Measurements from ENCODE around the gene CELF4. TPM values are rescaled to one million over a fixed set of nuclear protein-coding genes. Genes with fewer than 3 reads are reported as not detected.

Gene CELF4
- total RNA-seq, 1 donor from 2014 or later = 0.22 TPM

DNA sequence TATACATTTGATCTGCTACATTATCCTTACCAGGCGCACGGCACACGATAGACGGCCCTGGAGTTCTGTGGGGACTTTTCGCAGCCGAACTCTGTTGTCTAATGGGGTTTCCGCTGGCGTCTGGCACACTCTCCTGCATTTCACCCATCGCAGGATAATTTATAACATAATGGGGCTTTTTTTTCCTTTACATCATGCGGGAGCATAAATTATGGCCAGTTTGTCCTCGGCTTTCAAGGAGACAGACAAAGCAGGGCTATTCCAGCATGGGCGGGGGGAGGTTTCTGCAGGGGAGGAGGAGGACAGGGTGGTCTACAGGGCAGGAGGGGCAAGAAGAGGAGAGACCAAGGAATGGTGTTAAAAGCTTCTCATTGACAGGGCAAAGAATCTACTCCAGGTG is 279.8 kb downstream of the CELF4 start:
- no peaks in the 10 kb centered on the region for H3K36me3 Mint-ChIP-seq (ENCODE audit: low read depth)
- TF ChIP-seq, protein P1, sequence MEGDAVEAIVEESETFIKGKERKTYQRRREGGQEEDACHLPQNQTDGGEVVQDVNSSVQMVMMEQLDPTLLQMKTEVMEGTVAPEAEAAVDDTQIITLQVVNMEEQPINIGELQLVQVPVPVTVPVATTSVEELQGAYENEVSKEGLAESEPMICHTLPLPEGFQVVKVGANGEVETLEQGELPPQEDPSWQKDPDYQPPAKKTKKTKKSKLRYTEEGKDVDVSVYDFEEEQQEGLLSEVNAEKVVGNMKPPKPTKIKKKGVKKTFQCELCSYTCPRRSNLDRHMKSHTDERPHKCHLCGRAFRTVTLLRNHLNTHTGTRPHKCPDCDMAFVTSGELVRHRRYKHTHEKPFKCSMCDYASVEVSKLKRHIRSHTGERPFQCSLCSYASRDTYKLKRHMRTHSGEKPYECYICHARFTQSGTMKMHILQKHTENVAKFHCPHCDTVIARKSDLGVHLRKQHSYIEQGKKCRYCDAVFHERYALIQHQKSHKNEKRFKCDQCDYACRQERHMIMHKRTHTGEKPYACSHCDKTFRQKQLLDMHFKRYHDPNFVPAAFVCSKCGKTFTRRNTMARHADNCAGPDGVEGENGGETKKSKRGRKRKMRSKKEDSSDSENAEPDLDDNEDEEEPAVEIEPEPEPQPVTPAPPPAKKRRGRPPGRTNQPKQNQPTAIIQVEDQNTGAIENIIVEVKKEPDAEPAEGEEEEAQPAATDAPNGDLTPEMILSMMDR (IDR thresholded peaks at IDR 0.05) = no peak
- no peak overlapping the region for H3K27ac Mint-ChIP-seq (ENCODE audit: unreplicated experiment)
- no peak overlapping the region for H3K4me3 Mint-ChIP-seq (ENCODE audit: unreplicated experiment)
- H3K9me3 Mint-ChIP-seq (ENCODE audit: low read depth) = no peaks in the 10 kb centered on the region
- peaks cover 33% of the 10 kb centered on the region for H3K27me3 Mint-ChIP-seq (ENCODE audit: low read depth)
- no peak for DNase-seq (ENCODE audit: low spot score)
- H3K4me1 Mint-ChIP-seq (ENCODE audit: low read depth) = no peaks in the 10 kb centered on the region

DNA sequence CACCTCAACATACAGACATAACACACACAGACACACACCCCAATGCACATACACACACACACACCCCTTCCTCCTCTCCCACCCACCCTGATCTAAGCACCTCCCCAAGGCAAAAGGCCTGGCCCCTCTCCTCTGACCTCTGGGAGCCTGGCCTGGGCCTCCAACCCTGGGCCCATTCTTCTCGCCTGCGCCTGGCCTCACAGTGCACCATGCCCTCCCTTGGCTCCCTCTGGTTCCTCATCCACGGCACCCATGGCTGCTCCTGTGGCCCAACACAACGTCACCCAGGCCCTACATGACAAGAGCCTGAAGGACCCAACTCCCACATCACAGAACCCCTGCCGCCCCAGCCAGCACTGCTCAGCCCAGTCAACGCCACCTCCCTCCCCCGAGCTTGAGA is 281.3 kb downstream of the CELF4 start:
- TF ChIP-seq, protein P1 (IDR thresholded peaks at IDR 0.05) = no peak
- Mint-ChIP-seq H3K27ac (ENCODE audit: unreplicated experiment) (no peak overlapping the region), H3K36me3 (ENCODE audit: low read depth) (no peaks in the 10 kb centered on the region), H3K4me1 (ENCODE audit: low read depth) (no peaks in the 10 kb centered on the region), H3K27me3 (ENCODE audit: low read depth) (peaks cover 41% of the 10 kb centered on the region), H3K9me3 (ENCODE audit: low read depth) (no peaks in the 10 kb centered on the region), H3K4me3 (ENCODE audit: unreplicated experiment) (no peak overlapping the region)
- no peak for DNase-seq (ENCODE audit: low spot score)

DNA sequence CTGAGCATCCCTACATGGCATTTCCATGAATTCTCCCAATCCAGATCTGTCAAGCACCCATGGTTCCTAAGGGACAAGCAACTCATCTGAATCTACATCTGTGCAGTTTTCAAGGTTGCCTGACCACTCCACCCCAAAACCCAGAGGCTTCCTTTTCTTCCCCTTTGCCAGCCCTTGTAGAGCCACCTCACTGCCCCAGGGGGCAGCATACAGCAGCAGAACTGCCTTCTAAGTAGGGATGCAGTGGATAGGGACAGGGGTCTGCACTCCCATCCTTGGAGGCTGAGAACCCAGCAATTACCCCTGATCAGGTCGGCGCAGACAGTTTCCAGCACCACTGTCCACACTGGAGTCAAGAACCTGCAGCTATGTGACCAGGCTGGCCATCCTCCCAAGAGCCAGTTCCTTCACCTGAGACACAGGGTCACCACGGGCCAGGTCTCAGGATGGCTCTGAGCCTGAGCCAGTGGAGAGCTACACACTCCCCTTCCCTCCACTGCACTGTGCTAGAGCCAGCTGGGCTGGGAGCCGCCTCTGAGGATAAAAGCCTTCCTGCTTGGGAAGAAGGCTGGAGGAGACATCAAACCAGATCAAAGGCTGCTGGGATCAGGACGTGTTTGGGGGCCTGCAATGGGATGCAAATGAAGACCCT is 283.1 kb downstream of the CELF4 start:
- no peak for DNase-seq (ENCODE audit: low spot score)
- Mint-ChIP-seq H3K4me3 (ENCODE audit: unreplicated experiment) (no peak overlapping the region), H3K27me3 (ENCODE audit: low read depth) (peaks cover 53% of the 10 kb centered on the region), H3K27ac (ENCODE audit: unreplicated experiment) (no peak overlapping the region), H3K9me3 (ENCODE audit: low read depth) (no peaks in the 10 kb centered on the region), H3K4me1 (ENCODE audit: low read depth) (no peaks in the 10 kb centered on the region), H3K36me3 (ENCODE audit: low read depth) (no peaks in the 10 kb centered on the region)
- TF ChIP-seq, protein P1 (IDR thresholded peaks at IDR 0.05) = peak; percentile 75

DNA sequence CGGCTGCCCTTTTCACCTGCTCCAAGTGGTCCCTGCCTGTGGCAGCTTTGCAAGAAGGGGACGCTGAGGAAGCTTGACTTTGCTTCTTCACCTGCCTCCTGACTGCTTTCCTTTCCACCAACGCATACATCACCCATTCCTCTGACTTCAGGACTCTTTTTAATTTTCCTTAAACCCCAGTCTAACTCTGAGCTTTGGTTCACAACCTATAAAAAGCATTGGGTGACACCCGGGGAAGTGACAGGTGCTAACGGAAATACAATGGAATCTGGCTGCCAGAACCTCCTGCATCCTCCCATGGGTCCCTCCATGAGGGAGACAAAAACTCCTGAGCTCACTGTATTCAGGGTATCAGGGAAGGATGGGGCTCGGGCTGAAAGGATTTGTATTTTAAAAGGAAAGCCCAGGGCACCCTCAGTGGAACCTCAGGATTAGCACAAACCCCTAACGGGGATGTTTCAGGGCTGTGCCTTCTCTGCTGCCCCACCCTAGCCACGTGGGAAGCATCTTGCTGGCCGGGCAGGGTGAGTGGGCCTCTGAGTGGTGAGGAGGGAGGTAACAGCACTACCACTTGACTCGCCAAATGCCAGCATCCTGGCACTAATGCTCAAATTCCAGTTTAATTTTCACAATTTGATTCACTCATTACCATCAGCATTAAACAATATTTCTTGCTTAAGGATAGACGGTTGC is 284.8 kb downstream of the CELF4 start:
- no peaks in the 10 kb centered on the region for H3K4me1 Mint-ChIP-seq (ENCODE audit: low read depth)
- no peak overlapping the region for H3K4me3 Mint-ChIP-seq (ENCODE audit: unreplicated experiment)
- H3K27me3 Mint-ChIP-seq (ENCODE audit: low read depth) = peaks cover 49% of the 10 kb centered on the region
- no peak overlapping the region for H3K27ac Mint-ChIP-seq (ENCODE audit: unreplicated experiment)
- TF ChIP-seq, protein P1 (IDR thresholded peaks at IDR 0.05) = no peak
- no peaks in the 10 kb centered on the region for H3K9me3 Mint-ChIP-seq (ENCODE audit: low read depth)
- DNase-seq (ENCODE audit: low spot score) = no peak
- no peaks in the 10 kb centered on the region for H3K36me3 Mint-ChIP-seq (ENCODE audit: low read depth)

DNA sequence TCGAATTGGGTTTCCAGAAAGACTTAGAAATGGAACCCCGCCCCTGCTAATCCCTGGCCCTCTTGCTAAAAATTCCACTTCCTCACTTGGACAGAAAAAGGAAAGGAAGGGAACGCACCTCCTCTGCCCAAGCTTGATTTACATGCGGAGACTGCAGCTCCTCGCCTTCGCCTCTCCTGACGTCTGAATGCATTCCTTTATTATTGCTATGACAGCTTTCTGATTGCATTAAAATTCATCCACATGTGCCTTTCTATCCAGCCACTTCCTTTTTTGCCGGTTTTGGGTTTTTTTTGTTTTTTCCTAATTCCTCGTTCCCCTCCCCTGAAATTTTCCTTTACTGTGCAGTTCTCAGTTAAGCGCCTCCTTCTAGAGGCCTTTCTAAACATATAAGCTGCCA is 287.8 kb downstream of the CELF4 start:
- H3K27ac Mint-ChIP-seq (ENCODE audit: unreplicated experiment) = no peak overlapping the region
- H3K4me1 Mint-ChIP-seq (ENCODE audit: low read depth) = no peaks in the 10 kb centered on the region
- peaks cover 39% of the 10 kb centered on the region for H3K27me3 Mint-ChIP-seq (ENCODE audit: low read depth)
- TF ChIP-seq, protein P1 (IDR thresholded peaks at IDR 0.05) = no peak
- H3K36me3 Mint-ChIP-seq (ENCODE audit: low read depth) = no peaks in the 10 kb centered on the region
- H3K9me3 Mint-ChIP-seq (ENCODE audit: low read depth) = no peaks in the 10 kb centered on the region
- no peak for DNase-seq (ENCODE audit: low spot score)
- no peak overlapping the region for H3K4me3 Mint-ChIP-seq (ENCODE audit: unreplicated experiment)

All from chondrocyte (in vitro differentiated cells).